ENCODE data around the gene KBTBD7. TPM values are rescaled to one million over a fixed set of nuclear protein-coding genes. Genes with fewer than 3 reads are reported as not detected.

The KBTBD7 gene
- total RNA-seq, 1 donor from 2014 or later = 1.4 TPM

GRCh38 chr13:41157048-41157717 is 37.2 kb downstream of the KBTBD7 start:
- TF ChIP-seq, protein P1, sequence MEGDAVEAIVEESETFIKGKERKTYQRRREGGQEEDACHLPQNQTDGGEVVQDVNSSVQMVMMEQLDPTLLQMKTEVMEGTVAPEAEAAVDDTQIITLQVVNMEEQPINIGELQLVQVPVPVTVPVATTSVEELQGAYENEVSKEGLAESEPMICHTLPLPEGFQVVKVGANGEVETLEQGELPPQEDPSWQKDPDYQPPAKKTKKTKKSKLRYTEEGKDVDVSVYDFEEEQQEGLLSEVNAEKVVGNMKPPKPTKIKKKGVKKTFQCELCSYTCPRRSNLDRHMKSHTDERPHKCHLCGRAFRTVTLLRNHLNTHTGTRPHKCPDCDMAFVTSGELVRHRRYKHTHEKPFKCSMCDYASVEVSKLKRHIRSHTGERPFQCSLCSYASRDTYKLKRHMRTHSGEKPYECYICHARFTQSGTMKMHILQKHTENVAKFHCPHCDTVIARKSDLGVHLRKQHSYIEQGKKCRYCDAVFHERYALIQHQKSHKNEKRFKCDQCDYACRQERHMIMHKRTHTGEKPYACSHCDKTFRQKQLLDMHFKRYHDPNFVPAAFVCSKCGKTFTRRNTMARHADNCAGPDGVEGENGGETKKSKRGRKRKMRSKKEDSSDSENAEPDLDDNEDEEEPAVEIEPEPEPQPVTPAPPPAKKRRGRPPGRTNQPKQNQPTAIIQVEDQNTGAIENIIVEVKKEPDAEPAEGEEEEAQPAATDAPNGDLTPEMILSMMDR (conservative IDR thresholded peaks at IDR 0.05; ENCODE audit: low read depth, low read length) = no peak
- no peak overlapping the region for H3K4me3 ChIP-seq (ENCODE audit: low read depth, low read length)
- DNase-seq (ENCODE audit: low read depth) = no peak

DNA sequence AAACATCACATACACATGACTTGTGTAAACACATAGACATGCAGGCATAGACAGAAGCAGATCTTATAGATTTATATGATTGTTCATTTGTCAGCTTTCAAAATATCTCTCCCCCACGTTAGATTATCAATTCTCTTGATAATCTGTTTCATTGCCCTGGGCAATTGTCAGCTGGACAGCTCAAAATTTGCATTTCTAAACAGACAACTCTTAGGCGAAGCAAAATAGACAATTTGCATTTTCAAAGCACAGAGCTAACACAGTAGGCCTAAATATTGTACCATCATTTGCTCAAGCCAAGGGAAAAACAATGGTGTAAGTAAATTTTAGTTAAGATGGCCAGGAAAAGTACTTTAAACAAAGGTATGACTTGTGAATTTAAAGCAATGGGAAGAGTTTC is 37.7 kb downstream of the KBTBD7 start:
- TF ChIP-seq, protein P1 (conservative IDR thresholded peaks at IDR 0.05; ENCODE audit: low read depth, low read length) = no peak
- H3K4me3 ChIP-seq (ENCODE audit: low read depth, low read length) = no peak overlapping the region
- no peak for DNase-seq (ENCODE audit: low read depth)

DNA sequence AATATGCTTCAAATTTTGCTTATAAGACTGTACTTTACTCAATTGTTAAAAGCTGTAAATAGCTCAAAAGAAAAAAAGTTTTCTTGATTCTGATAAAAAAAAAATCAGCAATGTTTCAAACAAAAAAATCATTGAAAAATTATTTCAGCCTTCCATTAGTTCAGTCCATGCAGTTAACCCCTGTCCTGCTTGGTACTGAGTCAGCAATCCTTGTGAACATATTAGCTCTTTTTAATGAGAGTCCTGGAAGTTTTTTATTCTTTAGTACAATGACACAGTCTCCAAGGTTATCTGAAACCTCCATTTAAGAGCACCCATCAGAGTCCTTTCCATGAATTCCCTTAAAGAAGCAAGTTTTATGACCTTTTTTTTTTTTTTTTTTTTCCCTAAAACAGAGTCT is 40.3 kb downstream of the KBTBD7 start:
- TF ChIP-seq, protein P1 (conservative IDR thresholded peaks at IDR 0.05; ENCODE audit: low read depth, low read length) = no peak
- DNase-seq (ENCODE audit: low read depth) = no peak
- no peak overlapping the region for H3K4me3 ChIP-seq (ENCODE audit: low read depth, low read length)

DNA sequence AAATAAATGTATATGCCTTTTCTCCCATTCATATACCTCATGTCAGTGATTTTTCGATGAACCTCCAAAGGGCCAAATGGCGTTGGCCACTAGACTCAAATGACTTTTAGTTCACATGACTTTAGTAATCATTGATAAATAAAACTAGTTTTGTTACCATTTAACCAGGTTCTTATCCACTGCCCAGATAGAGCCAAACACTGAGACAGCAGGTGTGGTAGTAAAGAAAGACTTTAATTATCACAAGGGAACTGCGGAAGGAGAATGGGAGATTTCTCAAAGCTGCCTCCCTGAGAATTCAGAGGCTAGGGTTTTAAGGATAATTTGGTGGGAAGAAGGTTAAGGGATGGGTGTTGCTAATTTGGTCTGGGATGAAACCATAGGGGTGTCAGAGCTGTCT is 42.4 kb downstream of the KBTBD7 start:
- TF ChIP-seq, protein P1 (conservative IDR thresholded peaks at IDR 0.05; ENCODE audit: low read depth, low read length) = no peak
- no peak overlapping the region for H3K4me3 ChIP-seq (ENCODE audit: low read depth, low read length)

GRCh38 chr13:41150058-41150457 is 44.3 kb downstream of the KBTBD7 start:
- DNase-seq (ENCODE audit: low read depth) = no peak

More for the DNA sequence above, 42.4 kb downstream of the KBTBD7 start:
- no peak for DNase-seq (ENCODE audit: low read depth)

DNA sequence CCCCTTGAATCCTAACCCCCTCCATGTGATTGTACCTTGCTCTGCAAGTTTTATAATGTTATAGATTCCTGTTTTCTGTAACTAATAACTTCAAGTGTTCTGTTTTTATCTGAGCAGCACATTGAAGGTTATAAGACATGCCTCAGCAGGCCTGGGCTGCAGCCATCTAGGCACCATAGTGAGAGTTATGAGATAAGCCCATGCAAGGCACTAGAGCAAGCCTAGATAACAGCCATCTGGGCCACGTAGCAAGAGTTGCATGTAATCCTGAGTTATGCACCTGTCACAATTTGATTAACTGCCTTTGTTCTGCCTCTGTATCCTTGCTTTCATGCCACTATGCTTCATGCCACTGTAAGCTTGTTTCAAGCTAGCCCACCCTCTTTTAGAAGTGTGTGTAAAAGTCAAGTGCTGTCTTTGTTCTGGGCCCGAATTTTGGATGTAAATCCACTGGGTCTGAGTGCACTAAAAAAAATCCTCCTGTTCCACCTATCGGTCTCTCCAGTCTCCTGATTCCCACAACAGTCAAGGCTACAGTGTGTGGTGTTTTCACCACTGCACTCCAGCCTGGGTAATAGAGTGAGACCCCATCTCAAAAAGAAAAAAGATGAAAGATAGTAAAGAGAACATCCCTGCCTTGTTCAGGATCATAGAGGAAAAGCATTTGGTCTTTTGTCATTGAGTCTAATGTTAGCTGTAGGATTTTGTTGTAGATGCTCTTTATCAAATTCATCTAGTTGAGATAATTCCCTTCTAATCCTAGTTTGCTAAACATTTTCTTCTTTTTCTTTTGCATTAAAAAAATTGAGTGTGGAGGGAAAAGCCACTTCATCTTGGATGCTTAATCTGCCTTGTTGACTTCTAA is 45.7 kb downstream of the KBTBD7 start:
- no peak overlapping the region for H3K4me3 ChIP-seq (ENCODE audit: low read depth, low read length)
- TF ChIP-seq, protein P1 (conservative IDR thresholded peaks at IDR 0.05; ENCODE audit: low read depth, low read length) = no peak
- DNase-seq (ENCODE audit: low read depth) = no peak

More at GRCh38 chr13:41150058-41150457, 44.3 kb downstream of the KBTBD7 start:
- no peak overlapping the region for H3K4me3 ChIP-seq (ENCODE audit: low read depth, low read length)
- TF ChIP-seq, protein P1 (conservative IDR thresholded peaks at IDR 0.05; ENCODE audit: low read depth, low read length) = no peak
